Stimulated activated CD4-positive, alpha-beta T cell treated with anti-CD3 and anti-CD28 coated beads, Interleukin-4, amount 100 ng/mL, for 24 hours (primary cell): ENCODE data around the gene PRR12.
A peak's percentile ranks its signal among the peaks of the same experiment; 100 is the strongest.

ENCODE experiments used
- DNase-seq: peaks from one replicate; pipeline ENCODE4 v3.0.0-alpha.2; 2020

The PRR12 gene

DNA sequence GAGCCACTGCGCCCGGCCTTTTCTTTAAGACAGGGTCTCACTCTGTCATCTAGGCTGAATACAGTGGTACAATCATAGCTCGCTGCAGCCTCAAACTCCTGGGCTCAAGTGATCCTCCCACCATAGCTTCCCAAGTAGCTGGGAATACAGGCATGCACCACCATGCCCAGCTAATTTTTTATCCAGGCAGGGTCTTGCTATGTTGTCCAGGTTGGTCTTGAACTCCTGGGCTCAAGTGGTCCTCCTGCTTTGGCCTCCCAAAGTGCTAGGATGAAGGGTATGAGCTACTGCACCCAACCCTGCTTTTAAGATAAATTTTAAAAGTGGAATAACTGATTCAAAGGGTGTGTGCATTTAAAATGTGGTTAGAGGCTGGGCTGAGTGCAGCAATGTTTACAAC is 24.7 kb upstream of the PRR12 start:
- no peak for DNase-seq

DNA sequence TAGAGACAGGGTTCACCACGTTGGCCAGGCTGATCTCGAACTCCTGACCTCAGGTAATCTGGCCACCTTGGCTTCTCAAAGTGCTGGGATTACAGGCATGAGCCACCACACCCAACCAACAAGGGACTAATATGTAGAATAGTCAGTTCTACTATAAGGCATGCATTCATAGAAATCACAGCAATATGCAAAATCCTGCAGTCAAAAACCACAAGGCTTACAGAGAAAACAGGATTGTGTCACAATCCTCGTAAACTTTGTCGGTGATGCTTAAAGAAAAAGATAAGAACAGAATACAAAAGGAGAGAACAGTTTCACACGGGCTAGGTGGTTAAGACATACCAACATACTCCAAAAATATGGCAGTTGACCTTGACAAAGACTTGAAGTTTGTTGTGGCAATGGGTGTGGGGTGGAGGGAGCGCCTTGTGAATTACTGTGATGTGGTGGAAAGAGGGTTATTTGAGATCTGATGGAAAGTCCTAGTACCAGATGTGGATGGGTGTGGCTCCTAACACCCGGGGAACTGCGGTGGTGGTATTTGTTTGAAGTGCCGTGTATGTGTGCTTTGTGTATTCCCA is 23.0 kb upstream of the PRR12 start:
- DNase-seq = peak; percentile 64

DNA sequence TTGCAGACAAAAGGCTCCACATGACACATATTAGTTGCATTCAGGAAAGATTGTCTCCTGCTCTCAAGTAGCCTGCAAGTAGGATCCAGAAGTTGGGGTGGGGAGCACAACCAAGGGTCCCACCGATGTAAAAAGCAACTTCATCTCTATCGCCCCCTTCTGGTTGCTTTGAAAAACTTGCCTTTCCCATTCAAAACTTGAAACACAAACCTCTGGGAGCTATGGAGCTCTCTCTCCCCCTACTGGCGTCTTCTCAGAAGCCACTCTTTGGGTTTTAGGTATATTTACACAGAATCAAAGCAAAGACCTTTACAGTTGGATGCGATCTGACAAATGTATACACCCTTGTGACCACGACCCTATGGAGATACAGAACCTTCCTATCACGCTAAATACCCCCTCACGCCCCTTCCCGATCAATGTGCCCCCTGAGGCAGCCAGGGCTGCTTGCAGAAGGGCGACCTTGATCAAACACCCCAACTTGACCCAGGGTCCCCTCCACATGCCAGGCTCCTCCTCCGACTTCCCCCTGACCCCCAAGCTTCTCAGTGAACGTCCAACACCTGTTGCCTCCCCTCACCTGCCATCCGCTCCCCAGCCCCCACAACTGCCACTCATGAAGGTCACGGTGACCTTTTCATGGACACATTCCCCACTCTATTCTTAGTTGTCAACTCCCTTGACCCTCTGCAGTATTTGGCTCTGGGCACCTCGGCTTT is 20.7 kb upstream of the PRR12 start:
- peak; percentile 78 for DNase-seq

DNA sequence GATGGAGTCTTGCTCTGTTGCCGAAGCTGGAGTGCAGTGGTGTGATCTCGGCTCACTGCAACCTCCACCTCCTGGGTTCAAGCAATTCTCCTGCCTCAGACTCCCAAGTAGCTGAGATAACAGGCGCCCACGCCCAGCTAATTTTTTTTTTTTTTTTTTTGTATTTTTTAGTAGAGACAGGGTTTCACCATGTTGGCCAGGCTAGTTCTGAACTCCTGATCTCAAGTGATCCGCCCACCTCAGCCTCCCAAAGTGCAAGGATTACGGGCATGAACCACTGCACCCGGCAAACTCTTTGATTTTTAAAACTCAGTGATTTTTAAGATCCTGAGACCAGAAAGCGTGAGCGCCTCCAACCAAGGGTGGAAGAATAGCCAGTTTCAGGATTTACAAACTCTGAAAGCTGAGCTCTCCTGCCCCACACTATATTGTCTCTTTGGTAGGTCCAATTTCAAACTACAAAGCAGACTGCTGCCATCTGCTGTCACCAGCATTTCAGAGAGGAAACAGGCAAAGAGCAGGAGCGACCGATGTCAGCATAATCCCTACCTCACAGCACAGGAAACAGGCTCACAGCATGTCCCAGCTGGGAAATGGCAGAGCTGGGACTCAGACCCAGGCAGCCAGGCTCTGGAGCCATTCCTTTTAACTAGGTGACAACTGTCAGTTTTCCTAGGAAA is 19.8 kb upstream of the PRR12 start:
- DNase-seq = no peak

DNA sequence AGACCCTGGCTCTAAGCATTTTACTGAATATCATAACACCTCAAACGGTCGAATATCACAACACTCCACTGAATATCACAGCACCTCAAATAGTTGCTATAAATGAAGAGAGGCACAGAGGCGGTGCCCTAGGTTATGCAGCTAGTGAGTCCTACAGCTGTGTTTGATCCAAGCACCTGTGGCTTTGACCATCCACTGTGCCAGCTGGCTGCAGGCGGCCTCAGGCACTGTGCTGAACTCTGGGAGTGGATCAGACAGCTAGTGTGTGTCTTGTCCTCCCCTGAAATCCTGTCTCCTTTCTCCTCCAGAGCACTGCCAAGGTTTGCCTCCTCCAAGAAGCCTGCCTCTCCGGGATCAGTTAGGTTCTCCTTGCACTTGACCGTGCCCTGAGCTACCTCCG is 18.0 kb upstream of the PRR12 start:
- DNase-seq = no peak

DNA sequence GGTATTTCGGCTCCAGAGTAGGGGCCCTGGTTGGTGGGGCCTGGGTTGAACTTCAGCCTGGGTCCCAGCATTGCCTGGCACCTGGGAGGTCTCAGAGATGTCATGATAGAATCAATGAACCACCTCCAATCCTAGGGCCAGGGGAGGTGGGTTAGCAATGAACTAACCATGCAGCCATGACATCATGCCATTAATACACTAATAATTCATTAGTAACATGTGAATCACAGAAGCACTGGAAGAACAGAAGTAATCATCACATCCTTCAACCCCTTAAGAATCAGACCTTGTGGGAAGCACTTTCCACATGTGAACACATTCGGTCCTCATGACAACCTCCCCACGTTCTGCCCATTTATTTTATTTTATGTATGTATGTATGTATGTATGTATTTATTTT is 17.6 kb upstream of the PRR12 start:
- no peak for DNase-seq

DNA sequence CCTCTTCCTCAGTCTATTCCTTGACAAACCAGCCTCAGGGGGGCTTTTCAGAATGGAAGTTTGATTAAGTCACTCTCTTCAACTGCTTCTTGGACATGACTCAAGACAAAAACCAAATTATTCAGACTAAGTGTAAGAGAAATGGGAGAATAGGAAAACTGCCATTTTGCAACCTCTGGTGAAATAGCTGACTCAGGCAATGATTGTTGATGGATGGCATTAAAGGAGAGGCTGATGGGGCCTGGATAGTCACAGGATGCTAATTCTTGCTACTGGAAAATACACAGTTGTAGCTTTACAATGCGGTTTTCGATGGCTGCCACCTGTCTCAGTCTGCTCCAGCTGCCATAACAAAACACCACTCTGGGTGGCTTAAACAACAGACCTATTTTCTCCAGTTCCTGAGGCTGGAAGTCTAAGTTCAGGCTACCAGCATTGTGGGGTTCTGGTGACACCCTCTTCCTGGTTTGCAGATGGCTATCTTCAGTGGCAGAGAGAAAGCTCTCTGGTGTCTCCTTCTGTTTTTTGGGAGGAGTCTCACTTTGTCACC is 16.7 kb upstream of the PRR12 start:
- DNase-seq = no peak

DNA sequence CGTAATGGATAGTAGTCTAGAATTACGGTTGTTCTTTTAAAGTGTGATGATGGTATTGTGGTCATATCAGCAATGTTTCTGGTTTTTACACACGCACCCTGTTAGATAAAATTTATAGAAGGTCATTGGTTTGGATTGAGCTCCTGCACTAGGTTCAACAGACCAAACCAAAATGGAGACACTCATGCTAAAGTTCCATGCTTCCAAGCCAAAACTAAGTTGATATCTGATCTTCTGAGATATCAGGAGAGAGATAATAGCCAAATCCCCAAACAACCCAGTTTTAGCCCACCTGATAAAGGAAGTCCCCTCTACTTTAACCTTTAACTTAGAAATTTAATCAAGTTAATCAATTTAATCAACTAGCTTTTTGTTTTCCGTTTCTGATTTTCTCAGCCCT is 11.8 kb upstream of the PRR12 start:
- no peak for DNase-seq

DNA sequence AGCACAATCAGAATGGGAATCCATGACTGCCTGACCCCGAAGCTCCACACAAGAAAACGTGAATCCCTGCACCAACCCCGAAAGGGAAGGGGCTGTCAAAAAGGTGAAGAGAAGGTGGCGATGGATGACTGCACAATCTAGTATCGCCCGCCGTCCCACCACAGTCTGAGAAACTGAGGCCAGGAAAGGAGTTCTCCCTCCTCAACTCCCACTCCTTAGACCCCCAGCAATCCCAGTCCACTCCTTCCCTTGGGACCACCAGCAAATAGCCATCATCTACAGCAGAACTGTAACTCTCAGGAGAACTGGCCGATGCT is 11.1 kb upstream of the PRR12 start:
- no peak for DNase-seq

DNA sequence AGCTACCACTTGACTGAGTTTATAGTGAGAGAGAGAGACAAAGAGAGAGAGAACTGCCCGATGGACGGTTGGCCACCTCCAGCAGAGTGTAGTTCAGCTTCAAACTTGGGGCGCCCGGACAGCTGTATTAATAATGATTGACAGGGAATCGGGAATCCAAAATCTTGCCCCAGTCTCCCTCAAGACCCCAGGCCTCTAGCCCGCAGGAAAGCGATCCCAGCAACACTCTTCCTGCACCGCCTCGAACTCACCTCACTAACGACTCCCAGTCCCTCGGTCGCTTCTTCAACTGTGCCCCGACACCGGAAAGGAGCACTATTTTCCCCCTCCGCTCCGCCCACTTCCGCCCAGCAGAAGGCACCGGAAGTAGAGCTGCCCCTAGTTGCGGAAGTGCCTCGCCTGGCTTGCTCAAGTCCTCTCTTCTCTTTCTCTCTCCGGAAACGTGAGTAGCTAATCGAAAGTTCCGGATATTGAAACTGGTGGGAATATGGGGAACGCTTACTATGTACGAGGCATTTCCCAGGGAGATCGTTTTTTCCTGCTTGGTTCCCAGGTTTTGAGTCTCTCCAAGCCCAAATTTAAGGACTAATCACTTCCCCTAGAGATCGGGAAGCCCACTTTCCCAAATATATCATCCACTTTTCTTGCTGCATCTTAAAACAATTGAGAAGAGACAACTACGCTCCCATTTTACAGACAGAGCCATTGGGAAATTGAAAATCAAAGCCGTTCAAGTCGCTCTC is 10.5 kb upstream of the PRR12 start, which contains the start of gene NOSIP:
NOSIP (minus strand) TSS at position 293 of the 743 bp plus-strand sequence. CDS start 19,865 bp downstream, outside the sequence.
- DNase-seq = peak; percentile 97

DNA sequence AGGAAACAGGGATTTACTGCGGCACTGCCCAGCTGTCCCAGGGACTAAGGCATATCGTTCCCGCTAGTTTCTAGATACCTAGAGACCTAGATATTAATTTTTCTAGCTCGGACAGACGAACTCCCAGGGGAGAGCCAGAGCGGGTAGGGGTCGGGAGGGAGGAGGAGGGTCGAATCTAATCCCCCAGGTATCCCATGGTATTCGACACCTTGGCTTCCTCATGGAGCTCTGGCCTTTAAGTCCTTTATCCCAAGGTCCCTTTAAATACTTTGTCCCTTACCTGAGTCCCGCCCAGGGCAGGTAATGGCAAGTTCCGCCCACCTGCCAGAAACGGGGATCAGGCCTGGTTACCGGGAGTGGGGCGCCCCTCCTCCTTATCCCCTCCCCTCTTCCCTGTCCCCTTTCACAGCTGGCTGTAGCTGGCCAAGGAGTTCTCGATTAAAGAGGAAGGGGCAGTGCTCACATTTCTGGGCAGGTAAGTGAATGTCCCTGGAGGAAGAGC is 9.9 kb upstream of the PRR12 start, which contains the start of gene PRRG2:
PRRG2 (plus strand) TSS at position 310 of the 502 bp plus-strand sequence. CDS start 1,904 bp downstream, outside the sequence.
- no peak for DNase-seq

DNA sequence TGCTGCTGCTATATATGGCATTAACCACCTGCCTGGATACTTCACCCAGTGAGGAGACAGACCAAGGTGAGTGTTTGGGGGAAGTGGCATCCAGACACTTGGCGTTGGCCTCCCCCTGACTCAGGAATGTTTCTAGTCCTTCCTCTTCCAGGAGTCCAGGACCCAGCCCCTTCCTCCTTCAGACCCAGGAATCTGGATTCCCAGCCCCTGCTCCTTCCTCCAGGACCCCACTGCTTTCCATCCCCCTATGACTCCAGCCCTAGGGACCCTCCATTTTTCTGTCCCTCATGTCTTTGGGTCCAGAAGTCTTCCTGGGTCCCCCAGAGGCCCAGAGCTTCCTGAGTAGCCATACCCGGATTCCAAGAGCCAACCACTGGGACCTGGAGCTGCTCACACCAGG is 7.7 kb upstream of the PRR12 start:
- no peak for DNase-seq

DNA sequence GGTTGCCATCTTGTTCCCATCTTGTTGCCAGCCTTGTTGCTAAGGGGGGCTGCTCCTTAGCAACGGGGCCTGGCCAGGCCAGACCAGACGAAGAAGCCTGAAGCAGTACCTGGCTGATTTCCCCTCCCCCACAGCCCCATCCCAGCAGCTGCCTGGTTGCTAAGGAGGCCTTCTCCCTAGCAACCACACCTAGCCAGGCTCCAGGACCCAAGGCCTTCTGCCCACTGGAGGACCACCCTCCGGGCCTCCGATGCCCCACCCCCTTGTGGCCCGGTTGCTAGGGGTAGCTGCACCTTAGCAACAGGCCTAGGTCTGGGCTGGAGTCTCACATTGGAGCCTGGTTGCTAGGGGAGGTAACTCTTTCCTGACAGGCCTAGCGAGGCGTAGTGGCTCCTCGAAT is 6.0 kb upstream of the PRR12 start:
- no peak for DNase-seq

DNA sequence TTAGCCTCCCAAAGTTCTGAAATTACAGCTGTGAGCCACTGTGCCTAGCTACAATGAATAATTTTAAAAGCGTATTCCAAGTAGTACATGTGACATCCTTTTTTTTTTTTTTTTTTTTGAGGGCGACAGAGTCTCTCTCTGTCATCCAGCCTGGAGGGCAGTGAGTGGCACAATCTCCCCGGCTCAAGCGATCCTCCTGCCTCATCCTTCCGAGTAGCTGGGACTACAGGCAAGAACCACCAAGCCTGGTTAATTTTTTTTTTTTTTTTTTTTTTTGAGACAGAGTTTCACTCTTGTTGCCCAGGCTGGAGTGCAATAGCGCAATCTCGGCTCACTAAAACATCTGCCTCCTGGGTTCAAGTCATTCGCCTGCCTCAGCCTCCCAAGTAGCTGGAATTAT is 3.8 kb upstream of the PRR12 start:
- no peak for DNase-seq

DNA sequence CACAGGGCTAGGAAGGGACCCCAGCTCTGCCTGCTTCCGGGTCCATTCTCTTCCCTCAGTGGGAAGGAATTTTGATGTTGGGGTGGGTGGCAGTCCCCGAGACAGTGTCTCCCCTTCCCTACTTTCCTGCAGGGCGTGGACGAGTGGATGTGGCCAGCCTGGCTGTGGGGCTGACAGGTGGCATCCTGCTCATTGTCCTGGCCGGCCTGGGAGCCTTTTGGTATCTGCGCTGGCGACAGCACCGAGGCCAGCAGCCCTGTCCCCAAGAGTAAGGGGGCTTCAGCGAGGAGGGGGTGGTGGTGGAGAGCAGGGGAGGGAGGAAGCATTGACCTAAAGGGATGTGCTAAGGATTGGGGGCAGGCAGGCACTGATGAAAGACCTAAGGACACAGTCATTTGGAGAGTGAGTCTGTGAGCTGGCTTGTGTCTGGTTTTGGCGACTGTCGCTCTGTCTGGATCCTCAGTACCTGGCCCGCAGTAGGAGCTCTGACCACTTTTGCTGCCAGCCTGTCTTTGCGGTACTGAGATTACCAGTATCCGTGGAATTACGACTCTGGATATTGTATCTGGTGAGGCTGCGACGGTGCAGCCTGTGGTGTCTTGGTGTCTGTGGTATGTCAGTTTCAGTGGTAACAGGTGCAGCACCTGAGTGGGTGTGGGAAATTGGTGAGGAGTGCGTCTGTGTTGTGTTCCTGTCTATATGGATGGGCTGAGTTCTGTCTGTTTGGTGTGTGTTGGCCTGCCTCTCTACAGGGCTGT is 2.4 kb upstream of the PRR12 start:
- DNase-seq = peak; percentile 65

DNA sequence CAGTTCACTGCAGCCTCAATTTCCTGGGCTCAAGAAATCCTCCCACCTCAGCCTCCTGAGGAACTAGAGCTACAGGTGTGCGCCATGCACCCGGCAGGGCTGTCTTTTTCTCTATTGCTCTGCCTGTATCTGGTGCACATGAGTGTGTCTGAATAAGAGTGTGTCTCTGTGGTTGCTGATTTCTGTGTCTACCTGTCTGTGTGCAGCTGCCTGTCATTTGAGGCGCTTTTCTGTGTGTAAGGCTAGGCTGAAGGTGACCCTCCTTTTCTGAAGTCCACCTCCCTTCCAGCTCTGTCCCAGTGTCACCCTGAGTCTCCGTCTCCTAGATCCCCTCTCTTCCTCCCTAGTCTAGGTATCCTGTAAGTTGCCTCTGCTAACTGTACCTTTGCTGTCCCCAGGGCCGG is 1.5 kb upstream of the PRR12 start:
- DNase-seq = no peak

DNA sequence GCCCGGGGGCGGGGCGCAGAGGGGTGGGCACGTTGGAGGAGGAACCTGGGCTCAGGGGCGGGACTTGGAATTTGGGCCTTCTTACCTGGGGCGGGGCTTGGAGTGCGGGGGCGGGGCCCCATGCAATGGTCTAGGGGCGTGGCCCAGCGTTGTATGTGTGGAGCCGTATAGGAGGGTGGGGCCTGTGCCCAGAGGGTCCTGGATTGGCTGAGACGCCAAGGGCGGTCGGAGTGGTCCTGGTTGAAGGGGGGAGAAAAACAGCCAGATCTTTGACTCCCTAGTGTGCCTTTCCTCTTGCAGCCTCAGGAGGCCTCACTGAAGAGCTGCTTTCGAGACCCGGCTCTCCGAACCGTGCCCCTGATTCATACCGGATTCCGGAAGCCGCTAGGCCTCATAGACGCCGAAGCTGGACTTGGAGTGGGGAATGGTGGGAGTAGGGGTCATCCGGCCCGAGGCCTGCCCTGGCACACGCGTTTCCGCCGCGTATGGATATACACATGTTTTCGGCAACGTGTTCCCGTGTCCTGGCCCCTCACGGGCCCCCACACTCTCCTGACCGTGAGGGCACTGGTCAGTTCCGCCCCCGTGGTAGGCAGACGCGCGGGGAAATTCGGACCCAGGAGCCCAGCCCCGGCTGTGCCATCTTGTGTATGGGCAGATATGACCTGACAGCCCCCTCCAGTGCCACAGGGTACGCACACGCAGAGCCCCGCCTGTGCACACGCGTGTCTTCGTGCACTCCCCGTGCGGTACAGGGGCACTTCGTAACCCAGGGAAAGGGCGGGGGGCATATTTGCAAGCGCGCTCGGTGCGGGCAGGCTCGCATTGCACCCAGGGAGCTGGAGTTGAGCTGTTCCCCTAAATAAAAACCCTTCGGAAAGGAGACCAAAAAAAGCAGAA is 661 bp upstream of the PRR12 start:
- DNase-seq = peak; percentile 90

DNA sequence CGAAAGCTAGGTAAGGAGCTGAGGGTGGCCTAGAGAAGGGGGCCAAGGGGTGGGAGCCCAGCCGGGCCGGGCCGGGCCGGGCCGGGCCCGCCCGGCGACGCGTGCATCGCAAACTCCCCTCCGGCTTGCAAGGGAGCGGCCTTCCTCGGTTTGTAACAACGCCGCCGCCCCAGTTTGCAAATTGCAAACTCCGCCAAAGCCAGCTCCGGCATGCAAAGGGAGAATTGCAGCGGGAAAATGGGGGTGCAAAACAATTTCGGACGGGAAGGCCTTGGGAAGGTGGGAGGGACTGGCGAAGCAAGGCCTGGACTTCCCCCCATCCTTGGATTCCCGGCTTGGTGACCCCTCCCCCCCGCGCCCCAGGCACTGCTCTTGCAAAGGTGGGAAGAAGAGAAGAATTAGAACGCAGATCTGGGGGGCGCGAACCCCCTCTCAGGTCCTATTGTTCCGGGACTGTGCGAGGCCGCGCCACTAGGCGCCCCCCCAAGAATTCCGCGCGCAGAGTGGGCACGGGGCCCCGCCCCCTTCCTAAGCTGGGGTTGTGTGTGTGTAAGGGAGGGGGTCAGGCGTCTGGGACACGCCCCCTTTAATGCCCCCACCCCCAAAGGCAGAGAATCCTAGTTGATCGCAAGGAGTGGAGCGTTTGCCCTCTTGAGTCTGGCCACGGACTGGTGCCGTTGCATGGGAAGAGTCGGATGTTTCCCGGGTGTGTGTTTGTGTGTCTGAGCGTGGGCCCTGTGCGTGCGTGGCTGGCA is 926 bp downstream of the PRR12 start:
- DNase-seq = peak; percentile 40

DNA sequence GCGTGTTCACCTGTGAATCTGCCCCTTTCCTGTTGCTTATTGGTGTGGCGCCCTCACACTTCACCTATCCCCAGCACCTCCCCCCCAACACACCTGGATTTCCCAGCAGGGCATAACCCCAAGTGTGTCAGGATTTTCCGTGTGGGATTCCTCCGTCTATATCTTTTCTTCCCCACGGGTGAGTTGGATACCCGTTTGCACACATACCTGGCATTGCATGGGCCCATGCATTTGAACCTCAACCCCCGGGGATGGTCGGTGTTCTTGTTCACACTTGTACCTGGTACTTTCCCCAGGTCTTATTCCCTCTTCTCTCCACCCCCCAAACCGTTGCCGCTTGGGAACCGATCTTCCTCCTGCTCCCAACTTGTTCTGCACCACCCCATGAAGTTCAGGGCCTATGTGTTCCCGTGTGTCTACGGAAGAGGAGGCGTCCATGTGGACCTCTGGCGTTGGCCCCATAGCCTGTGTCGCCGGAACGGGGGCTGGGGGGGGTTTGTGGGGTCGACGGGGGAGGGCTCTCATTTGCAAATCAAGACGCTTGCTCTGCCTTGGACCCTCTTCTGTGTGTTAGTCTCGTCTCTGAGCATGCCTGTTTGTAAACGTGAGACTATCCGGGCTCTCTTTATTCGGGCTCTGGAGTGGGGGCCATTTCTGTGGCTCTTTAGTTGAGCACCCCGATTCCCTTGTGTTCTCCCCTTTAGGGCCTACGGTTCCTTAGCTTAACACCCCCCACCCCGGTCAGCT is 1.7 kb downstream of the PRR12 start:
- peak; percentile 20 for DNase-seq
